Neural progenitor cell (in vitro differentiated cells): Measurements from ENCODE around the gene ZNF8. TPM values are rescaled to one million over a fixed set of nuclear protein-coding genes. Genes with fewer than 3 reads are reported as not detected.

Experiments
- DNase-seq: peaks from one replicate; pipeline ENCODE4 v3.0.0-alpha.2; 2016; ENCODE audit warnings: low spot score
- H2AFZ ChIP-seq: fragments of 200-600 bp; sonication (generic); replicated peaks from 2 replicates; pipeline ENCODE4 v1.6.1; 2016; ENCODE audit warnings: antibody characterized with exemption
- H3F3A ChIP-seq: fragments of 200-600 bp; sonication (generic); 2 replicates; pipeline ENCODE4 v1.6.1; 2016; ENCODE audit warnings: antibody characterized with exemption, low read depth
- H3K27ac ChIP-seq: fragments of 200-600 bp; sonication (generic); 2 replicates; pipeline ENCODE4 v1.5.1; 2016; ENCODE audit warnings: mild to moderate bottlenecking
- H3K27me3 ChIP-seq: fragments of 200-600 bp; sonication (generic); 2 replicates; pipeline ENCODE4 v1.6.1; 2016; ENCODE audit warnings: mild to moderate bottlenecking, moderate library complexity
- H3K36me3 ChIP-seq: fragments of 200-600 bp; sonication (generic); 2 replicates; pipeline ENCODE4 v1.5.1; 2016
- H3K4me1 ChIP-seq: fragments of 200-600 bp; sonication (generic); 2 replicates; pipeline ENCODE4 v1.6.1; 2016; ENCODE audit warnings: mixed run types
- H3K4me2 ChIP-seq: fragments of 200-600 bp; sonication (generic); 2 replicates; pipeline ENCODE4 v1.6.1; 2016
- H3K4me3 ChIP-seq: fragments of 200-600 bp; sonication (generic); 2 replicates; pipeline ENCODE4 v1.5.1; 2016
- H3K79me2 ChIP-seq: fragments of 200-600 bp; sonication (generic); 2 replicates; pipeline ENCODE4 v1.6.1; 2016; ENCODE audit warnings: low read depth
- H3K9ac ChIP-seq: fragments of 200-600 bp; sonication (generic); 2 replicates; pipeline ENCODE4 v1.6.1; 2016
- H3K9me3 ChIP-seq: fragments of 200-600 bp; sonication (generic); 2 replicates; pipeline ENCODE4 v1.5.1; 2016; ENCODE audit warnings: low read depth
- H4K20me1 ChIP-seq: fragments of 200-600 bp; sonication (generic); 2 replicates; pipeline ENCODE4 v1.6.1; 2016; ENCODE audit warnings: low read depth
- H3K27ac Mint-ChIP-seq: 3 replicates; pipeline ENCODE4 v1.8.0; 2021; ENCODE audit warnings: mixed read lengths
- H3K27me3 Mint-ChIP-seq: 2 replicates; pipeline ENCODE4 v1.8.0; 2022; ENCODE audit warnings: low read depth, mild to moderate bottlenecking, inconsistent platforms, moderate library complexity, mixed read lengths; ENCODE audit not compliant: insufficient read depth
- H3K36me3 Mint-ChIP-seq: 3 replicates; pipeline ENCODE4 v1.8.0; 2021; ENCODE audit warnings: mixed read lengths
- H3K4me1 Mint-ChIP-seq: 3 replicates; pipeline ENCODE4 v1.8.0; 2021; ENCODE audit warnings: mixed read lengths
- H3K4me3 Mint-ChIP-seq: 3 replicates; pipeline ENCODE4 v1.8.0; 2021; ENCODE audit warnings: mild to moderate bottlenecking, moderate library complexity, mixed read lengths
- H3K9me3 Mint-ChIP-seq: 3 replicates; pipeline ENCODE4 v1.8.0; 2020; ENCODE audit warnings: mixed read lengths
- EZH2 ChIP-seq: fragments of 200-600 bp; sonication (generic); IDR thresholded peaks from 2 replicates; pipeline ENCODE4 v1.6.1; 2017; ENCODE audit warnings: antibody characterized with exemption, mild to moderate bottlenecking, moderate library complexity
- EZH2phosphoT487 ChIP-seq: fragments of 200-600 bp; sonication (generic); IDR thresholded peaks from 2 replicates; pipeline ENCODE4 v1.6.1; 2017; ENCODE audit warnings: antibody characterized with exemption
- total RNA-seq: library from RNA; depleted of rRNA; stranded (reverse); fragments of >200 nt; gene quantifications from 2 replicates; pipeline ENCODE4 v1.2.3, GENCODE V29; 2015; ENCODE audit warnings: low replicate concordance
- TF ChIP-seq, protein P1 (sequence below): fragments of 200-600 bp; sonication (generic); IDR thresholded peaks from 2 replicates; pipeline ENCODE4 v1.5.1; 2017; ENCODE audit warnings: antibody characterized with exemption, mild to moderate bottlenecking

ZNF8 gene
- total RNA-seq, 1 donor from 2014 or later, result 18.6 TPM

DNA sequence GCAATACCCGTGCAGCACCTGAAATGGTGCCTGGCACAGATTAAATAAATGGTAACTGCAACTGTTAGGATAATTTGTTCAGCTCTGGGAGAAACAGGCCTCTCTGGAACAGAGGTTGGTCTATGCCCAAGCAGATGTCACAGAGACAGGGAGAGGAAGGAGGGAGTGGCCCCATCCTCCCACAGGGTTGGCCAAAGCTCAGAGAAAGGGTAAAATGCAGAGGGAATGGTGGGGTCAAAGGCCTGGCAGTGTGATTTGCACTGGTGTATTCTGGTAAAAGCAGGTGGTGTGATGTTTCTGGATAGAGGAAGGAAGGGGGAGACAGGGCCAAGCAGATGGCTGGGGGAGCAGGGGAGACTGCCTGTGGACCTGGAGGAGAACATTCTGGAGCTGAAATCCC lies 57.5 kb downstream of the ZNF8 start:
- no peaks in the 10 kb centered on the region for H3K4me1 ChIP-seq
- no peak overlapping the region for H3K4me3 Mint-ChIP-seq

DNA sequence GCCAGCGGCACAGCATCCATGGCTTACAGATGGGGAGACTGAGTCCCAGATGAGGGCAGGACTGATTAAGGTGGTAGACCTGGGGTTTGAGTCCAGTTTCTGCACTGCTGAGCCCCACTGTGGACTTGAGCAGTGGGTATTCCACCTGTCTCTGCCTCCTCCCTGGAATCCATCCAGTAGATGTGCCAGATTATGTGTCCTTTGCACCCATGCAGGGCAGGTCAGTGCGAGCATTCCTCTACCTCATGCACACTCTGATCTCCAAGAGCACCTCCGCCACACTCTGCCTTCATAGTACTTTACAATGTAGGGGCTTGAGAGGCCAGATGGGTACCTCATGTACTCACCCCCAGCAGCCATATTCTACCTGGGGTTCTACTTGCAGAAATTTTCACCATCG lies 58.1 kb downstream of the ZNF8 start:
- Mint-ChIP-seq H3K27me3 (peaks cover 4% of the 10 kb centered on the region), H3K9me3 (no peaks in the 10 kb centered on the region)
- no peak overlapping the region for H3K4me3 ChIP-seq

More for the DNA sequence above, 57.5 kb downstream of the ZNF8 start:
- Histone ChIP-seq H3K79me2 (no peaks in the 10 kb centered on the region), H3K27ac (no peak overlapping the region), H3K9me3 (no peaks in the 10 kb centered on the region), H3F3A (no peaks in the 10 kb centered on the region), H3K4me2 (no peak overlapping the region), H2AFZ (no peak overlapping the region), H3K27me3 (no peaks in the 10 kb centered on the region), H3K36me3 (no peaks in the 10 kb centered on the region), H4K20me1 (no peaks in the 10 kb centered on the region), H3K9ac (no peak overlapping the region), H3K4me3 (no peak overlapping the region)
- Mint-ChIP-seq H3K36me3 (peaks cover 27% of the 10 kb centered on the region), H3K9me3 (no peaks in the 10 kb centered on the region), H3K27ac (no peak overlapping the region), H3K27me3 (peaks cover 4% of the 10 kb centered on the region), H3K4me1 (no peaks in the 10 kb centered on the region)
- DNase-seq, result no peak
- TF ChIP-seq EZH2, result no peak
- TF ChIP-seq, protein P1, sequence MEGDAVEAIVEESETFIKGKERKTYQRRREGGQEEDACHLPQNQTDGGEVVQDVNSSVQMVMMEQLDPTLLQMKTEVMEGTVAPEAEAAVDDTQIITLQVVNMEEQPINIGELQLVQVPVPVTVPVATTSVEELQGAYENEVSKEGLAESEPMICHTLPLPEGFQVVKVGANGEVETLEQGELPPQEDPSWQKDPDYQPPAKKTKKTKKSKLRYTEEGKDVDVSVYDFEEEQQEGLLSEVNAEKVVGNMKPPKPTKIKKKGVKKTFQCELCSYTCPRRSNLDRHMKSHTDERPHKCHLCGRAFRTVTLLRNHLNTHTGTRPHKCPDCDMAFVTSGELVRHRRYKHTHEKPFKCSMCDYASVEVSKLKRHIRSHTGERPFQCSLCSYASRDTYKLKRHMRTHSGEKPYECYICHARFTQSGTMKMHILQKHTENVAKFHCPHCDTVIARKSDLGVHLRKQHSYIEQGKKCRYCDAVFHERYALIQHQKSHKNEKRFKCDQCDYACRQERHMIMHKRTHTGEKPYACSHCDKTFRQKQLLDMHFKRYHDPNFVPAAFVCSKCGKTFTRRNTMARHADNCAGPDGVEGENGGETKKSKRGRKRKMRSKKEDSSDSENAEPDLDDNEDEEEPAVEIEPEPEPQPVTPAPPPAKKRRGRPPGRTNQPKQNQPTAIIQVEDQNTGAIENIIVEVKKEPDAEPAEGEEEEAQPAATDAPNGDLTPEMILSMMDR, result no peak
- no peak for TF ChIP-seq EZH2phosphoT487

DNA sequence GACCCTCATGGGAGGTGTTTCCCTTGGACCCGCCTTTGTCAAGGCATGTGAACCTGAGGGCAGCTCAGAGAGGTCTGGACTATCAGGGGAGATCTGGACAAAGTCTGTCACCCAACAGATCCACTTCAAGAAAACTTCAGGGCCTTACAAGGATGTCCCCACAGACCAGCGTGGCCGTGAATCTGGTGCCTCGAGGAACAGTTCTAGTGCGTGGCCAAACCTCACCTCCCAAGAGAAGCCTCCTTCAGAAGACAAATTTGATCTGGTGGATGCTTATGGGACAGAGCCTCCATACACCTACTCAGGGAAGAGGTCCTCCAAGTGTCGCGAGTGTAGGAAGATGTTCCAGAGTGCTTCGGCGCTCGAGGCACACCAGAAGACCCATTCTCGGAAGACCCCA lies 59.6 kb downstream of the ZNF8 start:
- no peaks in the 10 kb centered on the region for H3K36me3 ChIP-seq
- DNase-seq, result no peak
- H3K27me3 ChIP-seq, result no peaks in the 10 kb centered on the region
- no peak overlapping the region for H3K4me2 ChIP-seq
- Mint-ChIP-seq H3K36me3 (peaks cover 35% of the 10 kb centered on the region), H3K4me1 (no peaks in the 10 kb centered on the region), H3K27ac (no peak overlapping the region), H3K9me3 (no peaks in the 10 kb centered on the region), H3K4me3 (no peak overlapping the region), H3K27me3 (peaks cover 7% of the 10 kb centered on the region)
- H3K4me3 ChIP-seq, result no peak overlapping the region
- no peaks in the 10 kb centered on the region for H3K4me1 ChIP-seq
- TF ChIP-seq EZH2phosphoT487 (no peak), EZH2 (no peak)
- TF ChIP-seq, protein P1, result no peak
- H3K9ac ChIP-seq, result no peak overlapping the region
- H3K27ac ChIP-seq, result no peak overlapping the region
- H2AFZ ChIP-seq, result no peak overlapping the region
- H3F3A ChIP-seq, result no peaks in the 10 kb centered on the region
- no peaks in the 10 kb centered on the region for H4K20me1 ChIP-seq
- H3K9me3 ChIP-seq, result no peaks in the 10 kb centered on the region
- H3K79me2 ChIP-seq, result no peaks in the 10 kb centered on the region

More for the DNA sequence above, 58.1 kb downstream of the ZNF8 start:
- no peaks in the 10 kb centered on the region for H3K27me3 ChIP-seq
- TF ChIP-seq, protein P1, result no peak
- no peak overlapping the region for H3K4me2 ChIP-seq
- no peaks in the 10 kb centered on the region for H3K4me1 ChIP-seq
- no peaks in the 10 kb centered on the region for H3F3A ChIP-seq
- H3K79me2 ChIP-seq, result no peaks in the 10 kb centered on the region
- no peak overlapping the region for H3K27ac Mint-ChIP-seq
- DNase-seq, result no peak
- no peaks in the 10 kb centered on the region for H3K36me3 ChIP-seq
- H2AFZ ChIP-seq, result no peak overlapping the region
- no peaks in the 10 kb centered on the region for H3K4me1 Mint-ChIP-seq
- H3K9me3 ChIP-seq, result no peaks in the 10 kb centered on the region
- peaks cover 30% of the 10 kb centered on the region for H3K36me3 Mint-ChIP-seq
- H3K9ac ChIP-seq, result no peak overlapping the region
- H3K4me3 Mint-ChIP-seq, result no peak overlapping the region
- no peaks in the 10 kb centered on the region for H4K20me1 ChIP-seq
- no peak overlapping the region for H3K27ac ChIP-seq
